HTERT RPE-1 (cell line): Measurements from ENCODE around the gene MISP3.
"Not testable (repeated sequence)": the region's sequence is repeated elsewhere in the genome, so short reads cannot be mapped to it uniquely, and the experiment has no call there.

Source experiments
- in situ Hi-C: fragments of 300-500 bp; cut with MboI; formaldehyde crosslinking; loops from 4 replicates; pipeline ENCODE4 v1.14.3; 2020; ENCODE audit warnings: low sequenced_read_pairs

The MISP3 gene

DNA sequence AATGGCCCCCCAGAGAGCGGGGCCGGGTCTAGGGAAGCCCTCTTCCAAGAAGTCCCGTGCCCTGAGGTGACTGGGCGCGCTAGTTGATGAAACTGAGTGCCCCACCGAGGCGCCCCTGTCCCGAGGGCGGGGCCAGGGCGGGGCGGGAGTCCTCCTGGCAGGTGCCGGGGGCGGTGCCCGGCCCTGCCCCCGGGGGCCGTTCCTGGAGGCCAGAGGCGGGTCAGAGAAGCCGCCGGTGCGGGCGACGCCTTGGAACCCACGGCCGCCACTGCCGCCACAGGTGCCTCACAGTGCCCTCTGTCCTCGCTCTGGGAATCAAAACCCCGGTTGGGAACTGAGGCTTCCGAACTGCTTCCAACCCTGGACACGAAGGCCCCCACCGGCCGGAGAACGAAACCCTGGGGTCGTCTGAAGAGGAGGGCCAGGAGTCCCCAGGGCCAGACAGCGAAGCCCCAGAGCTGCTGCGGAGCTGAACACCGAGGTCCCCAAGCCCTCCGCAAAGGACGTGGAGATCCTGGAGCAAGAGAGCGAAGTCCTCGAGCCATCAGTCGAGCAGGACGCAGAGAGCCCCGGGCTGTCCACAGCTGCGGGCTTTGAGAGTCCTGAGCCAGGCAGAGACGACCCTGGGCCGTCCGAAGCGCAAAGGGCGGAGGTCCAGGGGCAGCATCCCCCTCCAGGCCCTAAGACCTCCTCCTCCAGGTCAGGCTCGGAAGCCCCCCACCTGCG, at the start of gene MISP3:
Gene MISP3 (plus strand): TSS at position 252 of the 726 bp plus-strand sequence. CDS start 524 bp downstream, outside the sequence.
- in situ Hi-C loops, result no loop called here

DNA sequence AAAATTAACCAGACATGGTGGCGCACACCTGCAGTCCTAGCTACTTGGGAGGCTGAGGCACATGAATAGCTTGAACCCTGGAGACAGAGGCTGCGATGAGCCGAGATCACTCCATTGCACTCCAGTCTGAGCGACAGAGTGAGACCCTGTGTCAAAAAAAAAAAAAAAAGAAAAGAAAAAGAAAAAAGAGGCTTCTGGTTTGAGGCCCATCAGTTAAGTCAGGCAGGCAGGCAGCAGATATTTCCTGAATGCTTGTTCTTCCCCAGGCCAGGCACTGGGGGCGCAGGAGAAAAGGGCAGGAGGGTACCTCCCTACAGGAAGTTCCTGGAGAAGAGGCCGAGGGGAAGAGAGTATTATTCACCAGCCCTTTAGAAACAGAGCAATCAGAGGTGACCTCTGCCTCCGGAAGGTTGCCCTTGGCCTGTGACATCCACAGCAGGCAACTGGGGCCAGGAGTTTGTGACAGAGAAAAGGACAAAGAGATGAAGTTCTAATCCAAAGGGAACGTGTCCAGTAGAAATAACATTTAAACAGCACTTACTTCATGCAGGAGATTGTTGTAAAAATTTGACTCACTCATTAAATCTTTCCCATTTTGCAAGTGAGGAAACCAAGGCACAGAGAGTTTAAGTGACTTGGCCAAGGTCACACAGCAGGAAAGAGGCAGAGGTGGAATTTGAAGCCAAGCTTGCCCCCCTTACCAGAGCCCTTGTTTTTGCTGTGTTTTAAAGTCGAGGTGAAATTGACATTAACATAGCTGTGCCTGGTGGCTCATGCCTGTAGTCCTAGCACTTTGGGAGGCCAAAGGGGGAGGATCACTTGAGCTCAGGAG, 49.0 kb upstream of the MISP3 start:
- in situ Hi-C loops, result no loop called here

DNA sequence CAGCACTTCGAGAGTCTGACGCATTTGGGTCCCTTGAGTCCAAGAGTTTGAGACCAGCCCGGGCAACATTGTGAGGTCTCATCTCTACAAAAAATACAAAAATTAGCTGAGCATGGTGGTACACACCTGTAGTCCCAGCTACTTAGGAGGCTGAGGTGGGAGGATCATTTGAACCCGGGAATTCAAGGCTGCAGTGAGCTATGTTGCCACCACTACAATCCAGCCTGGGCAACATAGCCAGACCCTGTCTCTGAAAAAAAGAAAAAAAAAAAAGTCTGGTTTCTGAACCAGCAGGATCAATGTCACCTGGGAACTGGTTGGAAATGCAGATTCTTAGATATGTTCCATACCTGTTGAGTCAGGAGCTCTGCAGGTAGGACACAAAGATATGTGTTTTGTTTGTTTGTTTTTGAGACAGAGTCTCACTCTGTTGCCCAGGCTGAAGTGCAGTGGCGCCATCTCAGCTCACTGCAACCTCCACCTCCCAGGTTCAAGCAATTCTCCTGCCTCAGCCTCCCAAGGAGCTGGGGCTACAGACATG, 45.9 kb upstream of the MISP3 start:
- in situ Hi-C loops, result not testable (repeated sequence)

DNA sequence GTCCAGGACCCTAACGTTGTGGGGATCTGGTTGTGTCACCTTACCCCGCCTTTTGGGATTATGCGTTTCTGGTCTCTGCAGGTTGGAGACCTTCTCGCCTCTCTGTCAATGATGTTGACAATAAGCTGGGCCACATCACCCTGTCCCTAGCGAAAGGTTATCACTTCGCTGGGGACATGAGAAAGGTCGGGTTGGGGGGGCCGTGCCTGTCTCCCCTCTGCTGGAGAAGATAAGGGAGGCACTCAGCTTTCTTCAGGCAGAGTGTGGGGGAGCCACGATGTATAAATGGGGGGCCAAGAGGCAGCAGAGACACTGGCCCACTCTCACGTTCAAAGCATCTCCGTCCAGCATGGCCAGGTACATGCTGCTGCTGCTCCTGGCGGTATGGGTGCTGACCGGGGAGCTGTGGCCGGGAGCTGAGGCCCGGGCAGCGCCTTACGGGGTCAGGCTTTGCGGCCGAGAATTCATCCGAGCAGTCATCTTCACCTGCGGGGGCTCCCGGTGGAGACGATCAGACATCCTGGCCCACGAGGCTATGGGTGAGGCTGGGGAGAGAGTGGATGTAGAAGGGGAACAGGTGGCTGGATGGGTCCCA, 44.6 kb upstream of the MISP3 start, which contains the start of gene RLN3:
Gene RLN3 (plus strand): TSS at position 293 of the 595 bp plus-strand sequence. CDS start 57 bp downstream, at position 350.
- in situ Hi-C loops, result no loop called here

DNA sequence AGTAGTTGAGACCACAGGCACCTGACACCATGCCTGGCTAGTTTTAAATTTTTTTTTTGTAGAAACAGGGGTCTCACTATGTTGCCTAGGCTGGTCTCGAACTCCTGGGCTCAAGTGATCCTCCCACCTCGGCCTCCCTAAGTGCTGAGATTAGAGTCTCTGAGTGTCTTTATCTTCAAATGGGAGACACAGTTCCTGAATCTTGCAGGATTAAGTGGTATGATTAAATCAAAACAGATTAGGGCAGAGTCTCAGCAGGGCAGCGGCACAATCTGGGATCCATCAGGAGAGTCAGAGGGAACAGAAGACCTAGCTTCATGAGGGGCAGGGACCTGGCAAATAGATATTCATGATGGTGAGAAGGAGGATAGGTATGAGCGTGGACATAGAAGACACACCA, 43.7 kb upstream of the MISP3 start:
- in situ Hi-C loops, result no loop called here

DNA sequence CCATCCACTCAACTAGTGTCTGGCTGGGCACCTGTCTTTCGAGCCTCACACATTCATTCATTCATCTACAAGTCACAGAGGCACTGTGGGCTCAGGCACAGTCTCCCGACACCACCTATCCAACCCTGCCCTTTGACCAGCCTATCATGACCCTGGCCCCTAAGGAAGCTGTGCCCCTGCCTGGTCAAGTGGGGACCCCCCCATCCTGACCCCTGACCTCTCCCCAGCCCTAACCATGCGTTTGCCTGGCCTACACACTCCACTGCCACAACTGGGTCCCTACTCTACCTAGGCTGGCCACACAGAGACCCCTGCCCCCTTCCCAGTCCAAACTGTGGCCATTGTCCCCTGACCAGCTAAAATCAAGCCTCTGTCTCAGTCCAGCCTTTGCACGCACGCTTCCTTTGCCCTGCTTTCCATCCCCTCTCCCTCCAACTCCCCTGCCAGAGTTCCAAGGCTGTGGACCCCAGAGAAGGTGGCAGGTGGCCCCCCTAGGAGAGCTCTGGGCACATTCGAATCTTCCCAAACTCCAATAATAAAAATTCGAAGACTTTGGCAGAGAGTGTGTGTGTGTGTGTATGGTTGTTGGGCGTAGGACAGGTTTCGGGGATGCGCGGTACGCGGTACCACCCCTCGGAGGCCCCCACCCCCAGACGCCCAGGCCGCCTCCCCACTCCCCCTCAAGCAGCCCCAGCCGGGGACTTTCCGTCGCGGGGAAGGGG, 41.4 kb upstream of the MISP3 start:
- in situ Hi-C loops, result no loop called here

DNA sequence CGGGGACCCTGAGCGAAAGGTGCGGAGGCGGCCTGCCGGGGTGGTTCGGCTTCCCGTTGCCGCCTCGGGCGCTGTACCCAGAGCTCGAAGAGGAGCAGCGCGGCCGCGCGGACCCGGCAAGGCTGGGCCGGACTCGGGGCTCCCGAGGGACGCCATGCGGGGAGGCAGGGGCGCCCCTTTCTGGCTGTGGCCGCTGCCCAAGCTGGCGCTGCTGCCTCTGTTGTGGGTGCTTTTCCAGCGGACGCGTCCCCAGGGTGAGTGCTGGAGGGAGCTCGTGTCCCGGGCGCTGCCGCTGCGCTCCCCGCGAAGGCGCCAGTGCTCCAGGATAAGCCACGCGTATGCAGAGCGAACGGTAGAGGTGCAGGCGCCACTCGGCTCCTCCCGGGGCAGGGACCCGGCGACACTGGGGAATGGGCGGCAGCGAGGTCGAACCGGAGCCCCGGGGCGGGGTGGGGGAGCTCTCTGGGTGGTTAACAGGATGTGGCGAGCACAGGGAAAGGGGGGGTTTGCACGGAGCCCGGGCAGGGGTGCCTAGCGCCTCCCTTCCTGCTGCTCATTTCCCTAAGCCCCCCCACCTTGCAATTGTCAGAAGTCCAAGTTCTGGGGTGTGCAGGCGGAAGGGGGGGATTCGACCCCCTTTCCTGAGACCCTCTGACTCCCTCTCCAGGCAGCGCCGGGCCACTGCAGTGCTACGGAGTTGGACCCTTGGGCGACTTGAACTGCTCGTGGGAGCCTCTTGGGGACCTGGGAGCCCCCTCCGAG, 40.7 kb upstream of the MISP3 start, which contains the start of gene IL27RA:
Gene IL27RA (plus strand): TSS at position 44 of the 762 bp plus-strand sequence. CDS start 111 bp downstream, at position 155.
- in situ Hi-C loops, result no loop called here

DNA sequence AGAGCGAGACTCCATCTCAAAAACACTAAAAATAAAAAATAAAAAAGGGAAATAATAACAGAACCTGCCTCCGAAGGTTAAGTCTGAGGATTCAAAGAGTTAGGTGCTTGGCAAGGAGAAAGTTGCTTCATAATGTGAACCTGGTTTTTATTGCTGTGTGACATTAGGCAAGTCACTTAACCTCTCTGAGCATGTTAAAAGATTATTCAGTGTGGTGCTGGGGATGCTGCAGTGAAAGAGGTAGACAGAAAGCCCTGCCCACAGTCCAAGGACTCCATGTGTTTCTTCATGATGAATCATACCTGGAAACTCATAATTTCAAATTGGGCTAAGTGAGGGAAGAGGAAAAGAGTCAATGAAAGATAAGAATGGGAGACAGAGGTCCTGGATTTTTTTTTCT, 38.6 kb upstream of the MISP3 start:
- in situ Hi-C loops, result no loop called here

DNA sequence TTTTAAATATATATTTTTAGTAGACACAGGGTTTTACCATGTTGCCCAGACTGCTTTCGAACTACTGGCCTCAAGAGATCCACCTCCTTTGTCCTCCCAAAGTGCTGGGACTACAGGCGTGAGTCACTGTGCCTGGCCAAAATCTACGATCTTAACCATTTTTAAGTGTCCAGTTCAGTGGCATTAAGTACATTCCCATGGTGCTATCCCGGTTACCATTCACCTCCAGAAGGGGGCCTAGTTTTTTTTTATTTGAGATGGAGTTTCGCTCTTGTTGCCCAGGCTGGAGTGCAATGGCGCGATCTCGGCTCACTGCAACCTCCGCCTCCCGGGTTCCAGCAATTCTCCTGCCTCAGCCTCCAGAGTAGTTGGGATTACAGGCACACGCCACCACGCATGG, 37.4 kb upstream of the MISP3 start:
- in situ Hi-C loops, result not testable (repeated sequence)

DNA sequence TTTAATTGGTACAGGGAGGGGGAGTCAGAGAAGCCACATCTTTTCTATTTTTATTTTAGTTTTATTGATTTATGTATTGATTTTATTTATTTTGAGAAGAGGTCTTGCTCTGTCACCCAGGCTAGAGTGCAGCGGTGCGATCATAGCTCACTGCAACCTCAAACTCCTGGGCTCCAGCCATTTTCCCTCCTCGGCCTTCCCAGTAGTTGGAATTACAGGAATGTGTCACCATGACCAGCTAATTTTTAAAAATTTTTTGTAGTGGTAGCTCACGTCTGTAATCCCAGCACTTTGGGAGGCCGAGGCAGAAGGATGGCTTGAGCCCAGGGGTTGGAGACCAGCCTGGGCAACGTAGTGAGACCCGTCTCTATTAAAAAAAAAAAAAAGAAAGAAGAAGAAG, 36.9 kb upstream of the MISP3 start:
- in situ Hi-C loops, result no loop called here

DNA sequence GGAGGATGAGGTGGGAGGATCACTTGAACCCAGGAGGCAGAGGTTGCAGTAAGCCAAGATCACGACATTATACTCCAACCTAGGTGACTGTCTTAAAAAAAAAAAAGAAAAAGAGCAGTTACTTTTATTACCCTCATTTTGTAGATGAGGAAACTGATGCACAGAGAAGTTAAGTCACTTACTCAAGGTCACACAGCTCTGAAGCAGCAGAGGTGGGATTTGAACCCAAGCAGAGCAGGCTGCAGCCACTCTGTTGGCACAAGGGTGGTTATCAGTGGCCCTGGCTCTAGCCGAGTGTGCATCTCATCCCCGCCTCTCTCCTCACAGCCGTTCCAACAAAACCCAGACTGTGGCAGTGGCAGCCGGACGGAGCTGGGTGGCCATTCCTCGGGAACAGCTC, 33.4 kb upstream of the MISP3 start:
- in situ Hi-C loops, result no loop called here

DNA sequence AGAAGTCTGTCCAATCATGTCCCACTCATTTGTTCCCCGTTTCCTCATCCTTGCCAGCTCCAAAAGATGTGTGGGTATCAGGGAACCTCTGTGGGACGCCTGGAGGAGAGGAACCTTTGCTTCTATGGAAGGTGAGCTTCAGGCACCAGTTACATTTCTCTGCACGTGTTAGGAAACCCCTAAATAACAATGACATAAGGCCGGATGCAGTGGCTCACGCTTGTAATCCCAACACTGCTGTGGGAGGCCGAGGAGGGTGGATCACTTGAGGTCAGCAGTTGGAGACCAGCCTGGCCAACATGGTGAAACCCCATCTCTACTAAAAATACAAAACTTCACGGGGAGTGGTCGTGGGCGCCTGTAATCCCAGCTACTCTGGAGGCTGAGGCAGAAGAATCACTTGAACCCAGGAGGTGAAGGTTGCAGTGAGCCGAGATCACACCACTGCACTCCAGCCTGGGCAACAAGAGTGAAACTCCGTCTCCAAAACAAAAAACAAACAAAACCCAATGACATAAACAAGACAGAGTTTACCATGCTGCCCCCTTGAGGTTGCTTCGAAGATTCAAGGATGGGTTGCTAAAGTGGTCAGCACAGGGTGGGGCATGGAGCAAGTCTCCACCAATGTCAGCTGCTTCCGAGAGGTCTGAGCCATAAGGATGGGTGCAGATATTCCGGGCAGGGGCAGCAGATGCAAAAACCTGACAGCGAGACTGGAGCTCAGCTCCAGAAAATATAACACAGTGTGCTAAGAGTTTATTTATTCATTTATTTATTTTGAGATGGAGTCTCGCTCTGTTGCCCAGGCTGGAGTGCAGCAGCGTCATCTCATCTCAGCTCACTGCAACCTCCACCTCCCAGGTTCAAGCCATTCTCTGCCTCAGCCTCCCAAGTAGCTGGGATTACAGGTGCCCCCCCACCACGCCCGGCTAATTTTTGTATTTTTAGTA, 29.7 kb upstream of the MISP3 start:
- in situ Hi-C loops, result not testable (repeated sequence)

DNA sequence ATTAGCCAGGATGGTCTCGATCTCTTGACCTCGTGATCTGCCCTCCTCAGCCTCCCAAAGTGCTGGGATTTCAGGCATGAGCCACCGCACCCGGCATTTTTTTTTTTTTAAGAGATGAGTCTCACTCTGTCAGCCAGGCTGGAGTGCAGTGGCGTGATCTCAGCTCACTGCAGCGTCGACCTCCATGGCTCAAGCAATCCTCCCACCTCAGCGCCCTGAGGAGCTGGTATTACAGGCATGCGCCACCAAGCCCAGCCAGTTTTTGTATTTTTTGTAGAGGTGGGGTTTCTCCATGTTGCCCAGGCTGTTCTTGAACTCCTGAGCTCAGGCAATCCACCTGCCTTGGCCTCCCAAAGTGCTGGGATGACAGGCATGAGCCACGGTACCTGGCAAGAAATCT, 24.7 kb upstream of the MISP3 start:
- in situ Hi-C loops, result not testable (repeated sequence)

DNA sequence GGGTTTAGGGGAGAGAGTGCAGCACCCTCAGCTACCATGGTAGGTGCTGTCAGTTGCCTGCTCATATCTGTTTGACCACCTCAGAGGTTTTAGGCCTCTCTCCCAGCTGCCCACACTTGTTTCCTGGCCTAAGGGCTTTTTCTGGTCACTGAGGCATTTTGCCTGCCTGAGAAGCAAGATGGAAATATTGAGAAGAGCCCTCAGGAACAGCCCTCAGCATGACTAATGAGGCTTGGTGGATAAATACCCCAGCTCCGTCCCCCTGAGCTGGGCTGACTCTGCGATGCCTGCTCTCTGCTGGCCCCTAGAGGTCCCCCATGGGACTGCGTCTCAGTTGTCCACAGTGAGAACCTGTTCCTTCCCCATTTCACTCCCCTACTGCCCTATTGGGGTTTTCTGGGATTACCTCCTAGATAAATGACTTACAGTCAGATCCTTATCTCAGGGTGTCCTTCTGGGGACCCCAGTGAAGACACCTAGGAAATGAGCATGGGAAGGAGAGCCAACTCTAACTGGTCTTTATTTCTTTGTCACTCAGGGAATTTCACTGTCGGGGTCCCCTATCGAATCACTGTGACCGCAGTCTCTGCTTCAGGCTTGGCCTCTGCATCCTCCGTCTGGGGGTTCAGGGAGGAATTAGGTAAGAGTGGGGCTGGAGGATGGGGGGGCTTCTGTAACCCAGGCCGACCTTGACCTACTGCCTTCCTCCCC, 24.0 kb upstream of the MISP3 start:
- in situ Hi-C loops, result no loop called here

DNA sequence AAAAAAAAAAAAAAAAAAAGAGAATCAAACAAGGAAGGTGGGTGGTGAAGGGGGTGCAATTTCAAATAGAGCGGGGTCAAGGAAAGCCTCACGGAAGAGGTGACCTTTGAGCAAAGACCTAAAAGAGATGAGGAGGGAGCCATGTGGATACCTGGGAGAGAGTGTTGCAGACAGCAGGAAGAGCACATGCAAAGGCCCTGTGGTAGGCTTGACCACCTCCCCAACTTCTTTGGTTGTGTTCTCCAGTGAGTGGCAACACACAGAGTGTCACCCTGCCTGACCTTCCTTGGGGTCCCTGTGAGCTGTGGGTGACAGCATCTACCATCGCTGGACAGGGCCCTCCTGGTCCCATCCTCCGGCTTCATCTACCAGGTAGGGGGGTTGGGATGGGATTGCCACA, 22.1 kb upstream of the MISP3 start:
- in situ Hi-C loops, result no loop called here

DNA sequence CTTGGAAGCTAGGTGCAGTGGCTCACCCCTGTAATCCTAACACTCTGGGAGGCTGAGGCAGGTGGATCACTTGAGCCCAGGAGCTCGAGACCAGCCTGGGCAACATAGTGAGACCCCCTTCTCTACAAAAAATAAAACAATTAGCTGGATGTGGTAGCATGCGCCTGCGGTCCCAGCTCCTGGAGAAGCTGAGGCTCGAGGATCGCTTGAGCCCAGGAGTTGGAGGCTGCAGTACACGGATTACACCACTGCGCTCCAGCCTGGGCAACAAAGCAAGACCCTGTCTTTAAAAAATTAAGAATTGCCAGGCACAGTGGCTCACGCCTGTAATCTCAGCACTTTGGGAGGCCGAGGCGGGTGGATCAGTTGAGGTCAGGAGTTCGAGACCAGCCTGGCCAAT, 21.6 kb upstream of the MISP3 start:
- in situ Hi-C loops, result not testable (repeated sequence)

DNA sequence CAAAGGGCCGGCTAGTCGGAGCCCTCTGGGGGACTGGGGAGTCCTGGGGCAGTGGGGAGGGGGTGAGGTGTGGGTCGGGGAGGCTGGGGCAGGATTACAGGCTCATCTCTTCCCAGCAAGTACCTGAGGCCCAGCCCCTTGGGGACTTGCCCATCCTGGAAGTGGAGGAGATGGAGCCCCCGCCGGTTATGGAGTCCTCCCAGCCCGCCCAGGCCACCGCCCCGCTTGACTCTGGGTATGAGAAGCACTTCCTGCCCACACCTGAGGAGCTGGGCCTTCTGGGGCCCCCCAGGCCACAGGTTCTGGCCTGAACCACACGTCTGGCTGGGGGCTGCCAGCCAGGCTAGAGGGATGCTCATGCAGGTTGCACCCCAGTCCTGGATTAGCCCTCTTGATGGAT, 20.6 kb upstream of the MISP3 start:
- in situ Hi-C loops, result no loop called here

DNA sequence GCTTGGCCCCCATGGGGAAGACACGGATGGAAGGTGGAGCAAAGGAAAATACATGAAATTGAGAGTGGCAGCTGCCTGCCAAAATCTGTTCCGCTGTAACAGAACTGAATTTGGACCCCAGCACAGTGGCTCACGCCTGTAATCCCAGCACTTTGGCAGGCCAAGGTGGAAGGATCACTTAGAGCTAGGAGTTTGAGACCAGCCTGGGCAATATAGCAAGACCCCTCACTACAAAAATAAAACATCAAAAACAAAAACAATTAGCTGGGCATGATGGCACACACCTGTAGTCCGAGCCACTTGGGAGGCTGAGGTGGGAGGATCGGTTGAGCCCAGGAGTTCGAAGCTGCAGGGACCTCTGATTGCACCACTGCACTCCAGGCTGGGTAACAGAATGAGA, 20.1 kb upstream of the MISP3 start:
- in situ Hi-C loops, result no loop called here
